ENCODE data around the gene CISD2.

DNA sequence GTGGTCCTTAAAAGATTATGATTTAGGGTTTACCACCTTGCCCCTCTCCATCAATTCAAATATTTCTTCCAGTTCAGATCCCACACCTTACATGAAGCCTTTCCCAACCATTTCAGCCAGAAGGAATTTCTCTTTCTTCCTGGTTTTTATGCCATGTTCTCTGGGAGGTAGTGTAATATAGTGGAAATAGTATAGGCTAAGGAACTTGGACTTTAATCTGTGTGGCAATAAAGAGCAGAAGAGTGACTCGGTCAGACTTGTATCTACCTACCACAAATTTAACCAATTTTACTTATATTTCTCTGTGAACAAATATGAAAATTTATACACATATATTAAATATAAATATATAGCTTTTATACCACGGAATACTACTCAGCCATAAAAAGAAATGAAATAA, 18.4 kb upstream of the CISD2 start:
- TF ChIP-seq, protein P1, sequence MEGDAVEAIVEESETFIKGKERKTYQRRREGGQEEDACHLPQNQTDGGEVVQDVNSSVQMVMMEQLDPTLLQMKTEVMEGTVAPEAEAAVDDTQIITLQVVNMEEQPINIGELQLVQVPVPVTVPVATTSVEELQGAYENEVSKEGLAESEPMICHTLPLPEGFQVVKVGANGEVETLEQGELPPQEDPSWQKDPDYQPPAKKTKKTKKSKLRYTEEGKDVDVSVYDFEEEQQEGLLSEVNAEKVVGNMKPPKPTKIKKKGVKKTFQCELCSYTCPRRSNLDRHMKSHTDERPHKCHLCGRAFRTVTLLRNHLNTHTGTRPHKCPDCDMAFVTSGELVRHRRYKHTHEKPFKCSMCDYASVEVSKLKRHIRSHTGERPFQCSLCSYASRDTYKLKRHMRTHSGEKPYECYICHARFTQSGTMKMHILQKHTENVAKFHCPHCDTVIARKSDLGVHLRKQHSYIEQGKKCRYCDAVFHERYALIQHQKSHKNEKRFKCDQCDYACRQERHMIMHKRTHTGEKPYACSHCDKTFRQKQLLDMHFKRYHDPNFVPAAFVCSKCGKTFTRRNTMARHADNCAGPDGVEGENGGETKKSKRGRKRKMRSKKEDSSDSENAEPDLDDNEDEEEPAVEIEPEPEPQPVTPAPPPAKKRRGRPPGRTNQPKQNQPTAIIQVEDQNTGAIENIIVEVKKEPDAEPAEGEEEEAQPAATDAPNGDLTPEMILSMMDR (conservative IDR thresholded peaks at IDR 0.05; ENCODE audit: low read depth, low read length): no peak
- TF ChIP-seq POLR2A (IDR thresholded peaks at IDR 0.05; ENCODE audit: low read depth, low read length): no peak
- no peak for TF ChIP-seq MAFK (IDR thresholded peaks at IDR 0.05; ENCODE audit: low read depth, low read length)
- no peak for TF ChIP-seq MXI1 (IDR thresholded peaks at IDR 0.05; ENCODE audit: borderline replicate concordance, low read depth, low read length)
